Right lobe of liver (tissue), 4 donors: ENCODE measurements around the gene MOGAT3.

Source experiments
- CTCF ChIP-seq, 4 donors: fragments of 200-600 bp in 3 of 4; fragments of 450-650 bp in 1 of 4; IDR thresholded peaks; one replicate each; pipeline versions ENCODE4 v1.5.1 to v1.8.0; 2016 to 2022; ENCODE audit warnings: antibody characterized with exemption in 4 of 4, mild to moderate bottlenecking in 2 of 4
- POLR2A ChIP-seq: fragments of 450-650 bp; IDR thresholded peaks from one replicate; pipeline ENCODE4 v1.6.1; 2017; ENCODE audit warnings: antibody characterized with exemption, mild to moderate bottlenecking
- donor health status: DM: no; HTN: no; CAD: no.
- donor health status: DM: no; HTN: no; CAD: no.
- donor health status: DM: no; HTN: yes; CAD: no.

DNA sequence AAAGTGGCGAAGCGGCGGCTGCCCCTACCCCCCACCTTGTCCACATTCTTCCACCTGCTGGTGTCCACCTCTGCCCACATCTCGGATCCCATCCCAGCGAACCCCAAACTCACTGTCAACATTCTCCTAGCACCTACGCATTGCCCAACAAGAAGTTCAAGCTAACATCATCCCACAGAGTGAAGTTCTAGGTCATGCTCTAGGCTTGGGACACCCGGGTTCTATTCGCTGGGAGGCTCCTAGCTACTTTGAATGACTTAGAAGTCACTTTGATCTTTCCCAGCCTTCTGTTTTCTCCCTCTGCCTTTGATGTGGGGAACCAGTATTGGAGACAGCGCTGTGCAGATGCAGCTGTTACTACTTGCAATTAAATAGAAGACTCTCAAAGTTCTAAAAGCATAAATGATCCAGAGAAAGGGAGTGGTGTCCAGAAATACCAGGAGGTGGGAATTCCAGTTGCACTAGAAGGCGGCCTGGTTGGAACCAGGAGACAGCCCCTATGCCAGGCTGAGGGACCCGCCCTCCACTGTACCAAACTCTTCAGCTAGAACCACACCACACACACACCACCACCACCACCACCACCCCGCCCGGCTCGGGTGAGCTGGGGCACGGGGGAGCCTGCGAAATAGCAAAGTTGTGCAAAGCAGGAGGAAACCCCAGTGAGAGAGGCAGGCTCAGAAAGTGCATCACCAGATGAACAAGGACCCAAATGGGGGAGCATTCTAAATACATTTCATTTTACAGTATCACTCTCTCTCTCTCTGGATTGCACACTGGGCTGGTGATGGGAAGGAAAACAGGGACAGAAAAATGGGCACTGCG is 30.0 kb downstream of the MOGAT3 start:
- TF ChIP-seq POLR2A: no peak
- TF ChIP-seq CTCF (IDR thresholded peaks at IDR 0.05): no peak
